ES-I3 (cell line): ENCODE results near the gene KCNA3.
"Not testable (repeated sequence)": the region's sequence is repeated elsewhere in the genome, so short reads cannot be mapped to it uniquely, and the experiment has no call there.

Experiments
- H3K36me3 ChIP-seq: 2 replicates; pipeline ENCODE4 v1.6.1; 2013; ENCODE audit warnings: mild to moderate bottlenecking, low read length, control low read depth, moderate library complexity; ENCODE audit not compliant: insufficient read depth
- H3K4me1 ChIP-seq: 2 replicates; pipeline ENCODE4 v1.6.1; 2013; ENCODE audit warnings: mild to moderate bottlenecking, control low read depth, low read length; ENCODE audit not compliant: insufficient read depth
- H3K9ac ChIP-seq: 2 replicates; pipeline ENCODE4 v1.6.1; 2013; ENCODE audit warnings: low read depth, mild to moderate bottlenecking, low read length, moderate library complexity
- H3K9me3 ChIP-seq: 2 replicates; pipeline ENCODE4 v1.6.1; 2013; ENCODE audit warnings: mild to moderate bottlenecking, low read length, moderate library complexity; ENCODE audit not compliant: control insufficient read depth, insufficient read depth

Gene KCNA3

GRCh38 chr1:110672001-110672752, 2.6 kb downstream of the KCNA3 start:
- peaks cover 3% of the 10 kb centered on the region; the same call in 1 of the 2 replicates for H3K4me1 ChIP-seq
- no peaks in the 10 kb centered on the region for H3K9me3 ChIP-seq

GRCh38 chr1:110671361-110671760, 3.4 kb downstream of the KCNA3 start:
- no peaks in the 10 kb centered on the region for H3K36me3 ChIP-seq
- peaks cover 3% of the 10 kb centered on the region; the same call in 1 of the 2 replicates for H3K4me1 ChIP-seq
- no peak overlapping the region for H3K9ac ChIP-seq
- no peaks in the 10 kb centered on the region for H3K9me3 ChIP-seq

More at GRCh38 chr1:110672001-110672752, 2.6 kb downstream of the KCNA3 start:
- no peaks in the 10 kb centered on the region for H3K36me3 ChIP-seq
- no peak overlapping the region for H3K9ac ChIP-seq

GRCh38 chr1:110668549-110668948, 6.2 kb downstream of the KCNA3 start:
- no peaks in the 10 kb centered on the region for H3K9me3 ChIP-seq
- no peaks in the 10 kb centered on the region for H3K4me1 ChIP-seq
- H3K36me3 ChIP-seq = no peaks in the 10 kb centered on the region
- H3K9ac ChIP-seq = no peak overlapping the region

GRCh38 chr1:110667776-110668175, 7.0 kb downstream of the KCNA3 start:
- no peak overlapping the region for H3K9ac ChIP-seq
- H3K4me1 ChIP-seq = no peaks in the 10 kb centered on the region
- no peaks in the 10 kb centered on the region for H3K36me3 ChIP-seq
- no peaks in the 10 kb centered on the region for H3K9me3 ChIP-seq

GRCh38 chr1:110663241-110663640, 11.5 kb downstream of the KCNA3 start:
- H3K36me3 ChIP-seq = no peaks in the 10 kb centered on the region
- no peak overlapping the region for H3K9ac ChIP-seq
- H3K4me1 ChIP-seq = no peaks in the 10 kb centered on the region
- H3K9me3 ChIP-seq = no peaks in the 10 kb centered on the region

- not testable (repeated sequence) for H3K9ac ChIP-seq, H3K36me3 ChIP-seq, H3K4me1 ChIP-seq, H3K9me3 ChIP-seq
These were observed 15.2 kb downstream of the KCNA3 start for GRCh38 chr1:110659559-110659958.

- H3K9me3 ChIP-seq = no peaks in the 10 kb centered on the region
- no peaks in the 10 kb centered on the region for H3K36me3 ChIP-seq
- no peaks in the 10 kb centered on the region; the same call in 1 of the 2 replicates for H3K4me1 ChIP-seq
- no peak overlapping the region for H3K9ac ChIP-seq
These were observed 17.4 kb downstream of the KCNA3 start for GRCh38 chr1:110657351-110657750.

GRCh38 chr1:110650609-110651008, 24.1 kb downstream of the KCNA3 start:
- Histone ChIP-seq H3K4me1 (no peaks in the 10 kb centered on the region; the same call in 1 of the 2 replicates), H3K36me3 (no peaks in the 10 kb centered on the region), H3K9ac (no peak overlapping the region), H3K9me3 (no peaks in the 10 kb centered on the region)

- H3K9ac ChIP-seq = no peak overlapping the region
- H3K9me3 ChIP-seq = no peaks in the 10 kb centered on the region
- H3K4me1 ChIP-seq = no peaks in the 10 kb centered on the region; the same call in 1 of the 2 replicates
These were observed 26.3 kb downstream of the KCNA3 start for GRCh38 chr1:110648417-110648816.

GRCh38 chr1:110647254-110647891, 27.4 kb downstream of the KCNA3 start:
- Histone ChIP-seq H3K9ac (no peak overlapping the region), H3K9me3 (no peaks in the 10 kb centered on the region), H3K36me3 (no peaks in the 10 kb centered on the region), H3K4me1 (no peaks in the 10 kb centered on the region)

More at GRCh38 chr1:110648417-110648816, 26.3 kb downstream of the KCNA3 start:
- no peaks in the 10 kb centered on the region for H3K36me3 ChIP-seq

- Histone ChIP-seq H3K4me1 (no peaks in the 10 kb centered on the region), H3K9ac (no peak overlapping the region), H3K9me3 (no peaks in the 10 kb centered on the region), H3K36me3 (no peaks in the 10 kb centered on the region)
These were observed 28.7 kb downstream of the KCNA3 start for GRCh38 chr1:110645821-110646735.

GRCh38 chr1:110645211-110645610, 29.5 kb downstream of the KCNA3 start:
- Histone ChIP-seq H3K9ac (no peak overlapping the region), H3K36me3 (no peaks in the 10 kb centered on the region), H3K9me3 (no peaks in the 10 kb centered on the region), H3K4me1 (no peaks in the 10 kb centered on the region)

- no peaks in the 10 kb centered on the region for H3K9me3 ChIP-seq
- H3K4me1 ChIP-seq = no peaks in the 10 kb centered on the region
- H3K9ac ChIP-seq = no peak overlapping the region
- H3K36me3 ChIP-seq = no peaks in the 10 kb centered on the region
These were observed 30.8 kb downstream of the KCNA3 start for GRCh38 chr1:110643879-110644472.
